Type B pancreatic cell (in vitro differentiated cells): Measurements from ENCODE around the gene WNT3. TPM values are rescaled to one million over a fixed set of nuclear protein-coding genes. Genes with fewer than 3 reads are reported as not detected.

ENCODE experiments used
- DNase-seq: peaks from one replicate; pipeline ENCODE4 v3.0.0; 2021; ENCODE audit warnings: mixed read lengths; ENCODE audit not compliant: unreplicated experiment; ENCODE audit errors: extremely low spot score
- H3K27ac Mint-ChIP-seq: 2 replicates; pipeline ENCODE4 v1.8.0; 2021; ENCODE audit warnings: mild to moderate bottlenecking, mixed read lengths
- H3K27me3 Mint-ChIP-seq: 2 replicates; pipeline ENCODE4 v1.8.0; 2021; ENCODE audit warnings: mixed read lengths
- H3K36me3 Mint-ChIP-seq: 2 replicates; pipeline ENCODE4 v1.8.0; 2021; ENCODE audit warnings: mixed read lengths
- H3K4me1 Mint-ChIP-seq: one replicate; pipeline ENCODE4 v1.8.0; 2021; ENCODE audit warnings: mixed read lengths; ENCODE audit not compliant: unreplicated experiment
- H3K4me3 Mint-ChIP-seq: 2 replicates; pipeline ENCODE4 v1.8.0; 2021; ENCODE audit warnings: mild to moderate bottlenecking, mixed read lengths
- H3K9me3 Mint-ChIP-seq: 2 replicates; pipeline ENCODE4 v1.8.0; 2021; ENCODE audit warnings: mixed read lengths
- CTCF ChIP-seq: fragments of 200-600 bp; sonication (generic); conservative IDR thresholded peaks from 2 replicates; pipeline ENCODE4 v1.5.0; 2021; ENCODE audit warnings: antibody characterized with exemption, mild to moderate bottlenecking
- total RNA-seq: library from RNA; stranded (reverse); gene quantifications from 2 replicates; pipeline ENCODE4 v1.2.1, GENCODE V29; 2021; ENCODE audit warnings: low replicate concordance

The WNT3 gene
- total RNA-seq, 1 donor from 2014 or later = 14.1 TPM

- no peak for DNase-seq
- Mint-ChIP-seq H3K4me3 (no peak overlapping the region), H3K9me3 (no peaks in the 10 kb centered on the region), H3K27me3 (peaks cover 10% of the 10 kb centered on the region), H3K4me1 (no peaks in the 10 kb centered on the region), H3K27ac (no peak overlapping the region), H3K36me3 (peaks cover 4% of the 10 kb centered on the region)
- no peak for TF ChIP-seq CTCF
These were observed 21.4 kb downstream of the WNT3 start for GRCh38 chr17:46796956-46797530.

DNA sequence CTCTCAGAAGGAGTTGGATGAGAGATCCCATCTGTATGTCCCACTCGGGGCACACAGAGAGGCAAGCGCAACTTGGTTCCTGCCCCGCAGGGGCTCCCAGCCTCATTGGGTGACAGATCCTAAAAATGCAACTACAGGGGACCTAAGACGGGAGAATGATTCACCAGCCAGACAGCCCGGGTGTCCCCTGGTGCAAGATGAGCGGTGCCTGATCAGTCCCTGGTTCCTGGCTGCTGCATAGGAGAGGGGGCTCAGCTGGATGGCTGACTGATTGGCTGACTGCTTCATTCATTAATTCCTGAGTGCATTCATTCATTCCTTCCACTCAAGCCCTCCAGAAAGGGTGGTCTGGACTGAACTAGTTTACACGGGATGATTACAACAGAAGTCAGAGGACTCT, 22.0 kb downstream of the WNT3 start:
- Mint-ChIP-seq H3K4me1 (peaks cover 2% of the 10 kb centered on the region), H3K27ac (no peak overlapping the region), H3K4me3 (no peak overlapping the region), H3K36me3 (peaks cover 6% of the 10 kb centered on the region), H3K9me3 (no peaks in the 10 kb centered on the region), H3K27me3 (peaks cover 10% of the 10 kb centered on the region)
- no peak for DNase-seq
- TF ChIP-seq CTCF = no peak

DNA sequence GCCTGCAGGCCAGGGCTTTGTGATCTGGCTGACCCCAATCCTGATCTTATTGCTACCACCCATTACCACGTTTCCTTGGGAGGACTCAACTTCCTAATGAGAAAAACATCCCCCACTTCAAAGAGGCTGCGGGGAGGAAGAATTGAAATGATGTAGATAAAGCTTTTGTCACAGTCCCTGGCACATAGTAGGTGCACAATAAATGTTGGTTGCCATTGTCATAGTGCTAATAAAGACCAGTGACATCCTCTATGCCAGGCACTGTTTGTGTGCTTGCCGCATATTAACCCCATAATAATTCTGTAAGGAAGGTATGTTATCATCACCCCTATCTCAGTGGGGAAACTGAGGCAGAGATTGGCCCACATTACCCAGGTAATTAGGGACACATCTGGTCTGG, 22.4 kb downstream of the WNT3 start:
- Mint-ChIP-seq H3K9me3 (no peaks in the 10 kb centered on the region), H3K36me3 (peaks cover 8% of the 10 kb centered on the region)
- no peak for TF ChIP-seq CTCF

GRCh38 chr17:46795379-46795952, 23.0 kb downstream of the WNT3 start:
- H3K27ac Mint-ChIP-seq = no peak overlapping the region
- H3K4me1 Mint-ChIP-seq = peaks cover 5% of the 10 kb centered on the region
- no peak for DNase-seq
- H3K9me3 Mint-ChIP-seq = no peaks in the 10 kb centered on the region
- no peak overlapping the region for H3K4me3 Mint-ChIP-seq
- H3K27me3 Mint-ChIP-seq = peaks cover 10% of the 10 kb centered on the region
- TF ChIP-seq CTCF = no peak
- peaks cover 8% of the 10 kb centered on the region for H3K36me3 Mint-ChIP-seq

More for the DNA sequence above, 22.4 kb downstream of the WNT3 start:
- Mint-ChIP-seq H3K27ac (no peak overlapping the region), H3K4me1 (peaks cover 5% of the 10 kb centered on the region), H3K27me3 (peaks cover 10% of the 10 kb centered on the region), H3K4me3 (no peak overlapping the region)
- no peak for DNase-seq

- no peak overlapping the region for H3K4me3 Mint-ChIP-seq
- peaks cover 5% of the 10 kb centered on the region for H3K4me1 Mint-ChIP-seq
- peaks cover 8% of the 10 kb centered on the region for H3K36me3 Mint-ChIP-seq
- no peak for DNase-seq
- TF ChIP-seq CTCF = no peak
- peaks cover 10% of the 10 kb centered on the region for H3K27me3 Mint-ChIP-seq
- peak overlapping the region; percentile 7 for H3K27ac Mint-ChIP-seq
- no peaks in the 10 kb centered on the region for H3K9me3 Mint-ChIP-seq
These were observed 24.2 kb downstream of the WNT3 start for GRCh38 chr17:46794318-46794717.
